MM.1S (cell line): Measurements from ENCODE around the gene FOXB1.

ENCODE experiments used
- CTCF ChIP-seq: fragments of 300-600 bp; sonication (generic); IDR thresholded peaks from 2 replicates; pipeline ENCODE4 v1.5.1; 2016; ENCODE audit warnings: antibody characterized with exemption, low read length, mixed read lengths
- EZH2phosphoT487 ChIP-seq: fragments of 300-600 bp; sonication (generic); IDR thresholded peaks from 2 replicates; pipeline ENCODE4 v1.6.1; 2018; ENCODE audit warnings: antibody characterized with exemption, low read length

DNA sequence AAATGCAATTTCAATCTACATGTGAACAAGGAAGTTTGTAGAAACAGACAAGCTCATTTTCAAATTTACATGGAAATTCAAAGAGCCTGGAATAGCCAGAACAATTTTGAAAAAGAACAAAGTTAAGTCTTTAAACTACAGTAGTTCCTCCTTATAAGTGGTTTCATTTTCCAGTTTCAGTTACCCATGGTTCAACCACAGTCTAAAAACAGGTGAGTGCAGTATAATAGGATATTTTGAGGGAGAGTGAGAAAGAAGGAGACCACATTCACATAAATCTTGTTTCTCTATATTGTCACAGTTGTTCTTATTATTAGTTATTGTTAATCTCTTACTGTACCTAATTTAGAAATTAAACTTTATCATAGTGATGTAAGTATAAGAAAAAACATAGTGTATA, 45.8 kb upstream of the FOXB1 start:
- no peak for TF ChIP-seq EZH2phosphoT487
- no peak for TF ChIP-seq CTCF
